Ovary (tissue), 3 donors: Measurements from ENCODE around the gene PPP4R1.

ENCODE experiments used
- EP300 ChIP-seq: sonication (generic); formaldehyde crosslinking; IDR thresholded peaks from one replicate; pipeline ENCODE4 v1.6.1; 2017; ENCODE audit warnings: antibody characterized with exemption
- POLR2A ChIP-seq: fragments of 450-650 bp; IDR thresholded peaks from one replicate; pipeline ENCODE4 v1.6.1; 2017; ENCODE audit warnings: antibody characterized with exemption, mild to moderate bottlenecking, moderate library complexity
- TF ChIP-seq, protein P1 (sequence below), 3 donors: fragments of 450-650 bp in 2 of 3; fragments of 200-600 bp in 1 of 3; IDR thresholded peaks; one replicate each; pipeline versions ENCODE4 v1.5.1 to v1.8.0; 2016 to 2022; ENCODE audit warnings: antibody characterized with exemption in 3 of 3, mild to moderate bottlenecking in 1 of 3
- donor health status: DM: no; HTN: no; CAD: no.

DNA sequence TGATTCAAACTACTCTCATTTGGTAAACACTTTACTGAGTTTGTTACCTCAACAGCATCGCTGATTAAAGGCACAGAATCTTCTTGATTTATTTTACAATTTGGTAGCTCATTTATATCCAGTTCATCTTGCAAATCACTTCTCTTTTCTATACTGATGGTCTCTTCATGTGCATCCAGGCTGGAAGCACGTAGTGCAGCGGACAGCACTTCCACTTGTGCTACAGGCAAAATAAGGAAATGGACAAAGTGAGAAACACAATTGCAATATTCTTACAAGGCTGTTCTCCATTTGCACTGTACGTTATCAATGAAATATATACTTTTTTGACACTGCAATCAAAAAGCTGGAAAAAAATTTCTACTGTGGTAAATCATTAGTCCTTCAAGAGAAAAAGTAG is 51.0 kb downstream of the PPP4R1 start:
- TF ChIP-seq, protein P1, sequence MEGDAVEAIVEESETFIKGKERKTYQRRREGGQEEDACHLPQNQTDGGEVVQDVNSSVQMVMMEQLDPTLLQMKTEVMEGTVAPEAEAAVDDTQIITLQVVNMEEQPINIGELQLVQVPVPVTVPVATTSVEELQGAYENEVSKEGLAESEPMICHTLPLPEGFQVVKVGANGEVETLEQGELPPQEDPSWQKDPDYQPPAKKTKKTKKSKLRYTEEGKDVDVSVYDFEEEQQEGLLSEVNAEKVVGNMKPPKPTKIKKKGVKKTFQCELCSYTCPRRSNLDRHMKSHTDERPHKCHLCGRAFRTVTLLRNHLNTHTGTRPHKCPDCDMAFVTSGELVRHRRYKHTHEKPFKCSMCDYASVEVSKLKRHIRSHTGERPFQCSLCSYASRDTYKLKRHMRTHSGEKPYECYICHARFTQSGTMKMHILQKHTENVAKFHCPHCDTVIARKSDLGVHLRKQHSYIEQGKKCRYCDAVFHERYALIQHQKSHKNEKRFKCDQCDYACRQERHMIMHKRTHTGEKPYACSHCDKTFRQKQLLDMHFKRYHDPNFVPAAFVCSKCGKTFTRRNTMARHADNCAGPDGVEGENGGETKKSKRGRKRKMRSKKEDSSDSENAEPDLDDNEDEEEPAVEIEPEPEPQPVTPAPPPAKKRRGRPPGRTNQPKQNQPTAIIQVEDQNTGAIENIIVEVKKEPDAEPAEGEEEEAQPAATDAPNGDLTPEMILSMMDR (IDR thresholded peaks at IDR 0.05) = no peak
- no peak for TF ChIP-seq EP300
- no peak for TF ChIP-seq POLR2A
